ENCODE data around the gene BCL2L15.

GRCh38 chr1:113895961-113896360, 8.6 kb upstream of the BCL2L15 start:
- TF ChIP-seq POLR2A (IDR thresholded peaks at IDR 0.05): no peak
- TF ChIP-seq, protein P1, sequence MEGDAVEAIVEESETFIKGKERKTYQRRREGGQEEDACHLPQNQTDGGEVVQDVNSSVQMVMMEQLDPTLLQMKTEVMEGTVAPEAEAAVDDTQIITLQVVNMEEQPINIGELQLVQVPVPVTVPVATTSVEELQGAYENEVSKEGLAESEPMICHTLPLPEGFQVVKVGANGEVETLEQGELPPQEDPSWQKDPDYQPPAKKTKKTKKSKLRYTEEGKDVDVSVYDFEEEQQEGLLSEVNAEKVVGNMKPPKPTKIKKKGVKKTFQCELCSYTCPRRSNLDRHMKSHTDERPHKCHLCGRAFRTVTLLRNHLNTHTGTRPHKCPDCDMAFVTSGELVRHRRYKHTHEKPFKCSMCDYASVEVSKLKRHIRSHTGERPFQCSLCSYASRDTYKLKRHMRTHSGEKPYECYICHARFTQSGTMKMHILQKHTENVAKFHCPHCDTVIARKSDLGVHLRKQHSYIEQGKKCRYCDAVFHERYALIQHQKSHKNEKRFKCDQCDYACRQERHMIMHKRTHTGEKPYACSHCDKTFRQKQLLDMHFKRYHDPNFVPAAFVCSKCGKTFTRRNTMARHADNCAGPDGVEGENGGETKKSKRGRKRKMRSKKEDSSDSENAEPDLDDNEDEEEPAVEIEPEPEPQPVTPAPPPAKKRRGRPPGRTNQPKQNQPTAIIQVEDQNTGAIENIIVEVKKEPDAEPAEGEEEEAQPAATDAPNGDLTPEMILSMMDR (IDR thresholded peaks at IDR 0.05): no peak

Measured in uterus (tissue), 2 donors.